Fibroblast of pulmonary artery (primary cell): ENCODE data around the gene UQCR10.

ENCODE experiments used
- DNase-seq: peaks from one replicate; pipeline ENCODE4 v3.0.0-alpha.2; 2010; ENCODE audit warnings: low read depth
- H3K4me3 ChIP-seq: replicated peaks from 2 replicates; pipeline ENCODE4 v1.5.1; 2011; ENCODE audit warnings: low read depth, mild to moderate bottlenecking, control low read depth, low read length, moderate library complexity
- CTCF ChIP-seq: IDR thresholded peaks from 2 replicates; pipeline ENCODE4 v1.5.1; 2011; ENCODE audit warnings: mild to moderate bottlenecking, control low read depth, low read length, inconsistent platforms; ENCODE audit errors: missing control alignments

UQCR10 gene

DNA sequence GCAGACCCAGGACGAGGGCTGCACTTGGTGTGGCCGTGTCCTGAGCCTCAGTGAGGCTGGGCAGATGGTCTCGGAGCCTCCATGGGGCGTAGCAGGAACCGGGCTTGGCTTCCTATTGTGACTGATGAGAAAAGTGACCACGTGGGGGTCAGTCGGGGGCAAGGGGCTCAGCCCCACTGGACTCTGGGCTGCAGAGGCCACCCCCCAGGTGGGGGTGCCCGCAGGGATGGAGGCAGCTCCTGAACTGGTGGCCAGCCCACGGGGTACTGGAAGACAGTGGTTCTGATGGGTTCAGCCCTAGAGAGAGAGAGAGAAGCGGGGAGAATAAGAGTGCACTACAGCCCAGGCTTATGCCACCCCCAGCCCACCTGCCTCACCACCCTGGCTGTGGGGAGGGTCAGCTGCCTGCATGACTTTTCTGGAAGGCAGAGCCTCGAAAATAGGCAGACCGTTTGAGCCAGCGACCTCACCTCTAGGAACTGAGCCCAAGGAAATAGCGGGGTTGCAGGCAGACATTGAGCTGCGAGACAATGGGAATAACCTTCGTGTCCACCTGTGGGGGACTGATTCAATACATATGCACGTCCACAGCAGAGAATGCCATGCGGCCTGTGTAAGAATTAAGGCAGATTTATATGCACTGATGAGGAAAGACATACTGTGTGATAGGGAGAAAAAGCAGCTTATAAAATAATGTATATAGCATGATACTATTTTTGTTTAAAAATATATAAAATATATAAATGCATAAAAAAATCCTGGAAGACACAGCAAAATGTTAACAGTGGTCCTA, 35.9 kb upstream of the UQCR10 start:
- TF ChIP-seq CTCF: no peak
- H3K4me3 ChIP-seq: no peak overlapping the region
- no peak for DNase-seq

DNA sequence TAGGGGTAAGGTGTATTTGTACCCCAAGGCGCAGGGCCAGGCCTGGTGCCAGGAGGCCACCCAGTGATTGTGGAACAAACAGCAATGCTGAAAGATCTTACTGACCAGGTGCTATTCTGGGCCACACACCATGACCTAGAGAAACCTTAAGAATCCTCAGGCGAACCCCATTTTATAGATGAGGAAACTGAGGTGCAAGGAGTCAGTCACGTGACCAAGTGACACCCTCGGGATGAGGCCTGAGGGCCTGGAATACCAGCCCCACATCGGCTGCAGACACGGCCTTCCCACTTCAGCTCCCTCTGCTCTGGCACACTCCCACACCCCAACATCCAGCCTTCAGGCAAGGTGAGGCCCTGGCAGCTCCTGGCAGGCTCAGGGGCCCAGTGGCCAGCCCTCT, 34.3 kb upstream of the UQCR10 start:
- no peak for DNase-seq
- no peak for TF ChIP-seq CTCF
- no peak overlapping the region for H3K4me3 ChIP-seq

DNA sequence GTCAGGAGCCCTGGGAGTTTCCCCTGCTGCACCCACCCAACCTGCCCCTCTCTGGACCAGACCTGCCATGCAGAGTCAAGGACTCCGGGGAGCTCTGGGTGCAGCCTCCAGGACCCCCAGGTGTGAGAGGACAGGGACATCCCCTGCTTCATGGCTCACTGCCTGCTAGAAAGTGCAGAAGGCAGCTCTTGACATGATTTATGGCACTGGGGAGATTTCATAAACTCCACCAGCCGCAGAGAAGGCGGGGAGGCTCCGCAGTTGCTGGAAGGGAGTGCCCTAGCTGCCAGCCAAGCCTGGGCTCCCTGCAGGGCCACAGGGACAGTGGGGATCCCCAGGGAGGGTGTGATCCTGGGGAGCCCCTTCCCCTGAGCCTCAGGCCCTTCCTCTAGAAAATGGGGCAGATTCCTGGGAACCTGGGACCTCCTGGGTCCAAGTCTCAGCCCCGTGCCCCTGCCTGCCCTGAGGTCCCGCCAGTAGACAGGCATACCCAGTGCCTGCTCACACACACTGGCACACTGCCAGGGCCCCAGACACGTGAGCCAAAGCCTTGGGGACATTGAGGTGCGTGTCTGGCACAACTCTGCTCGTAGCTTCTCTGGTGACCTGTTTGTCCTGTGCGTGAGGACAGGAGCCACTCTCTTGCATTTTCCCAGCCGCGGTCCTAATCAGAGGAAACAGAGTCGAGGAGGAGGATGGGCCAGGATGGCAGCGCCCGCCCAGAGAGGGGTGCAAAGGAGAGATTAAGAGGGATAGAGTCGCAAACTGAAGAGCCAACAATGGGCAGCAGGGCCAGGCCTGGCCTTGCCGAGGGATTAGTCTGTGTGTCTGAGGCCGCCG, 33.6 kb upstream of the UQCR10 start:
- no peak for DNase-seq
- no peak overlapping the region for H3K4me3 ChIP-seq
- TF ChIP-seq CTCF: no peak

DNA sequence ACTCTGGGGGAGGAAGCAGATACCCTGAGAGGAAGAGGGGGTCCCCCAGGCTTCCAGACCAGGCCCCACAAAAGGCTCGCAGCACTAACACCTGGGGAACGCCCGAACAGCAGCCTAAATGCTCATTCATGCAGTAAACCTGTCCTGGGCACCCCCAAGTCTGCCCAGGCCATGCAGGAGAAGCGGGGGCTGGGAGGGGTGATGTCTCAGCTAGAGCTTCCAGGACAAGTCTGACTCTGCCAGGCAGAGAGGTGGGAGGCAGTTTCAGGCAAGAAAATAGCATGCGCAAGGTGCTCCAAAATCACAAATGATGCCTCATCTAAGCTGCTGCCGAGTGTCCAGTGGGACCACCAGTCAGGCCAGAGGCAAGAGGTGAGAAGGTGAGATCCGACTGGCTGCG, 32.8 kb upstream of the UQCR10 start:
- H3K4me3 ChIP-seq: no peak overlapping the region
- DNase-seq: no peak
- no peak for TF ChIP-seq CTCF

DNA sequence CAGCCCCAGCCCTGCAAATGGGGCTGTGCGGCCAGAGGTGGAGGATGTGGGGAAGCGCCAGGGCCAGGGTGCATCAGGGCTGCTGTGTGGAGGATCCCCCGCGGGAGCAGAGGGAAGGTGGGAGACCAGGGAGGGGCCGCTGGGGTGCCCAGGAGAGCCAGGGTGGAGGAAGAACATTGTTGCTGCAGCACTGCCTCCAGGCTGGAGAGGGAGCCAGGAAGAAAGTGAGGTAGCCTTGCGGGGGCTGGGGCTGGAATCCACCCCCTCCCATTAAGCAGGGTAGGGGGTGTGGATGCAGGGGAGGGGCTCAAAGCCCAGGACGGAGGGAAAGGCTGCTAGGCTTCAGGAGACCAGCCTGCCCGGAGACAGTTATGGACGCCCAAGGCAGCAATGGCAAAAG, 32.3 kb upstream of the UQCR10 start:
- TF ChIP-seq CTCF: no peak
- no peak for DNase-seq

DNA sequence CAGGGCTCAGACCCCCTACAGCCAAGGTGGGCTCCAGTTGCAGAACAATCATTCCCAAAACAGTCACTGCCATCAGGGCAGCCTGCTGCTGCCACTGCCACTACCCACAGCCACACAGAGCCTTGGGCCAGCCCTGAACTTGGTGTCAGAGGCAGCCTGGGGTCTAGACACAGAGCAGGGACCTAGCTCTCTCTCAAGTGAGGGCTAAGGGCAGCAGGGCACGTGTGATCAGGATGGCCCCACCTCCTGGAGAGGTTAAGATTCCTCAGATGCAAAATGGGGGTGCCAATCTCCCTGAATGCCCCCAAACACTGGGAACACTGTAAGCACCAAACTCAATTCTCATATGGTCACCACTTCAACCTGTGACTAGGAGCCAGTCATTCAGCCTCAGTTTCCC, 31.8 kb upstream of the UQCR10 start:
- H3K4me3 ChIP-seq: no peak overlapping the region

More for the DNA sequence above, 32.3 kb upstream of the UQCR10 start:
- H3K4me3 ChIP-seq: no peak overlapping the region

More for the DNA sequence above, 31.8 kb upstream of the UQCR10 start:
- no peak for TF ChIP-seq CTCF
- DNase-seq: no peak
